Hematopoietic multipotent progenitor cell treated with erythropoietin and hydrocortisone succinate and interleukin-3 and kit ligand, for 4 days (in vitro differentiated cells): Measurements from ENCODE around the gene CXorf65.

Source experiments
- DNase-seq: peaks from one replicate; pipeline ENCODE4 v3.0.0-alpha.2; 2015

CXorf65 gene

GRCh38 chrX:71105628-71106027, 912 bp downstream of the CXorf65 start:
- no peak for DNase-seq

- DNase-seq: peak; percentile 93
Measured at GRCh38 chrX:71103110-71103983, 3.2 kb downstream of the CXorf65 start.

GRCh38 chrX:71102292-71102691, 4.2 kb downstream of the CXorf65 start:
- DNase-seq: peak; percentile 50

GRCh38 chrX:71100581-71101505, 5.7 kb downstream of the CXorf65 start:
- peak; percentile 43 for DNase-seq

- no peak for DNase-seq
Measured at GRCh38 chrX:71099736-71100135, 6.8 kb downstream of the CXorf65 start.

- DNase-seq: no peak
Measured at GRCh38 chrX:71098951-71099506, 7.5 kb downstream of the CXorf65 start.

- peak; percentile 91 for DNase-seq
Measured at GRCh38 chrX:71098302-71098701, 8.2 kb downstream of the CXorf65 start.

GRCh38 chrX:71096760-71097032, 9.8 kb downstream of the CXorf65 start:
- DNase-seq: no peak

- peak; percentile 80 for DNase-seq
Measured at GRCh38 chrX:71095981-71096759, 10.4 kb downstream of the CXorf65 start.

- DNase-seq: peak; percentile 95
Measured at GRCh38 chrX:71095555-71095980, 11.0 kb downstream of the CXorf65 start, which contains the start of gene FOXO4. Gene FOXO4 (plus strand): TSS chrX:71095851. CDS start chrX:71096529, 678 bp downstream.

- DNase-seq: peak; percentile 38
Measured at GRCh38 chrX:71095033-71095432, 11.5 kb downstream of the CXorf65 start.

- DNase-seq: no peak
Measured at GRCh38 chrX:71091263-71091662, 15.3 kb downstream of the CXorf65 start.

GRCh38 chrX:71085900-71086299, 20.6 kb downstream of the CXorf65 start:
- DNase-seq: no peak

GRCh38 chrX:71082822-71083221, 23.7 kb downstream of the CXorf65 start:
- no peak for DNase-seq

- no peak for DNase-seq
Measured at GRCh38 chrX:71082124-71082647, 24.4 kb downstream of the CXorf65 start.

- no peak for DNase-seq
Measured at GRCh38 chrX:71081330-71082123, 25.0 kb downstream of the CXorf65 start.

GRCh38 chrX:71070531-71070930, 36.0 kb downstream of the CXorf65 start:
- no peak for DNase-seq

- peak; percentile 96 for DNase-seq
Measured at GRCh38 chrX:71068044-71068918, 38.3 kb downstream of the CXorf65 start, which contains the start of gene SNX12. Gene SNX12 (minus strand): TSS chrX:71068334. CDS start chrX:71068306, 28 bp downstream.

- DNase-seq: no peak
Measured at GRCh38 chrX:71067712-71068043, 38.9 kb downstream of the CXorf65 start.

- no peak for DNase-seq
Measured at GRCh38 chrX:71067089-71067488, 39.5 kb downstream of the CXorf65 start.
